ENCODE measurements around the gene RCN1. TPM values are rescaled to one million over a fixed set of nuclear protein-coding genes. Genes with fewer than 3 reads are reported as not detected.

RCN1 gene
- total RNA-seq, 1 donor from 2014 or later = 545 TPM

DNA sequence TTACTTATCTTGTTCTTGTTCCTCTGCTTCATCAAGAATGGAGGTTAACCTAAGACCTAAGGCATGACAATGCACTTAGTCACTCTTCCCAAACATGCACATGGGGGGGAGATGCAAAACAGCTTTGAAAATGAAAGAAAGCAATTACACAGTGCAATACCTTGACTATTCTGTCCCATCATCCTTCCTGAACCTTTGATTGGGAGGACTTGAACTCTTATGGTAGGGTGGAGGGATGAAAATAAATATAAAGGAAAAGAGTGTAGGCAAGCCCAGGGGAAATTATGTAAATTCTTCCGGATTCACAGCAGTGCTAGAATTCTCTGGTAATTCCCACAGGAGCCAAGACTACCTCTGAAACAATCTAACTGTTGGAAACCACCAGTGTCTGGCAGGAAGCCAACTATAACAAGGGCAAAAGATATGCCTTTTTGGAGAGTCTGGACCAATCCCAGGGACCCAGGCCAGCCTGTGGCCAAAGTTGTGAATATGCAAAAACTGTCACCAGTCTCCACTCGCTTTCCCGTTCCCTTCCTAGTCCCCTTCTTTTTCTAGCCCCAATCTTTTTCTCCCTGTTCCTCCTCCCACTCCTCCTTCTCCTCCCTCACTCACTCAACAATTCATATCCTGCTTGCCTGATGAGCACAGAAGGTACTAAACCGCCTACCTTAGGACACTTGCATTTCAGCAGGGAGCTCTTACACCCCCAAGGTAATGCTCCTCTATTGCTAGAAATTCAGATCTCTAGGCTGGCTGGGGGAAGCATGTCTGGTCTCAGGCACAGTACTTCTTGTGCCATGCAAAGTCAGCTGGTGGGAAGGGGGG lies 2.5 kb upstream of the RCN1 start:
- peaks cover 2% of the 10 kb centered on the region for H3K9me3 Mint-ChIP-seq (ENCODE audit: unreplicated experiment)
- H3K27ac Mint-ChIP-seq (ENCODE audit: unreplicated experiment) = peak overlapping the region; percentile 91
- H3K4me3 Mint-ChIP-seq (ENCODE audit: unreplicated experiment) = peak overlapping the region; percentile 55
- Histone ChIP-seq H3K27ac (ENCODE audit: low read depth, low read length) (peak overlapping the region; percentile 74), H3K27me3 (ENCODE audit: insufficient read depth, low read length) (peaks cover 7% of the 10 kb centered on the region), H4K20me1 (ENCODE audit: insufficient read depth, low read length) (peaks cover 12% of the 10 kb centered on the region), H3K4me3 (ENCODE audit: insufficient read depth, low read depth, low read length) (peak overlapping the region; percentile 38), H3K9me3 (ENCODE audit: insufficient read depth, low read depth, low read length) (no peaks in the 10 kb centered on the region), H3K79me2 (ENCODE audit: insufficient read depth, low read length) (peaks cover 21% of the 10 kb centered on the region), H3K4me2 (ENCODE audit: low read length) (peak overlapping the region; percentile 82), H3K9ac (ENCODE audit: low read length) (peak overlapping the region; percentile 64), H3K4me1 (ENCODE audit: insufficient read depth, low read length) (peaks cover 39% of the 10 kb centered on the region), H3K36me3 (ENCODE audit: insufficient read depth, low read length) (no peaks in the 10 kb centered on the region), H2AFZ (ENCODE audit: low read depth, low read length) (no peak overlapping the region)
- FAIRE-seq (peak; percentile 97), DNase-seq (ENCODE audit: low read depth) (peak; percentile 94)
- TF ChIP-seq, protein P1, sequence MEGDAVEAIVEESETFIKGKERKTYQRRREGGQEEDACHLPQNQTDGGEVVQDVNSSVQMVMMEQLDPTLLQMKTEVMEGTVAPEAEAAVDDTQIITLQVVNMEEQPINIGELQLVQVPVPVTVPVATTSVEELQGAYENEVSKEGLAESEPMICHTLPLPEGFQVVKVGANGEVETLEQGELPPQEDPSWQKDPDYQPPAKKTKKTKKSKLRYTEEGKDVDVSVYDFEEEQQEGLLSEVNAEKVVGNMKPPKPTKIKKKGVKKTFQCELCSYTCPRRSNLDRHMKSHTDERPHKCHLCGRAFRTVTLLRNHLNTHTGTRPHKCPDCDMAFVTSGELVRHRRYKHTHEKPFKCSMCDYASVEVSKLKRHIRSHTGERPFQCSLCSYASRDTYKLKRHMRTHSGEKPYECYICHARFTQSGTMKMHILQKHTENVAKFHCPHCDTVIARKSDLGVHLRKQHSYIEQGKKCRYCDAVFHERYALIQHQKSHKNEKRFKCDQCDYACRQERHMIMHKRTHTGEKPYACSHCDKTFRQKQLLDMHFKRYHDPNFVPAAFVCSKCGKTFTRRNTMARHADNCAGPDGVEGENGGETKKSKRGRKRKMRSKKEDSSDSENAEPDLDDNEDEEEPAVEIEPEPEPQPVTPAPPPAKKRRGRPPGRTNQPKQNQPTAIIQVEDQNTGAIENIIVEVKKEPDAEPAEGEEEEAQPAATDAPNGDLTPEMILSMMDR (IDR thresholded peaks at IDR 0.05; ENCODE audit: insufficient read depth, low read depth, low read length) = no peak
- no peak for TF ChIP-seq EZH2 (IDR thresholded peaks at IDR 0.05; ENCODE audit: insufficient read depth, low read length)
- peaks cover 26% of the 10 kb centered on the region for H3K4me1 Mint-ChIP-seq (ENCODE audit: low read depth, unreplicated experiment)
- peaks cover under 1% of the 10 kb centered on the region for H3K36me3 Mint-ChIP-seq (ENCODE audit: low read depth, unreplicated experiment)
- no peaks in the 10 kb centered on the region for H3K27me3 Mint-ChIP-seq (ENCODE audit: low read depth, unreplicated experiment)

DNA sequence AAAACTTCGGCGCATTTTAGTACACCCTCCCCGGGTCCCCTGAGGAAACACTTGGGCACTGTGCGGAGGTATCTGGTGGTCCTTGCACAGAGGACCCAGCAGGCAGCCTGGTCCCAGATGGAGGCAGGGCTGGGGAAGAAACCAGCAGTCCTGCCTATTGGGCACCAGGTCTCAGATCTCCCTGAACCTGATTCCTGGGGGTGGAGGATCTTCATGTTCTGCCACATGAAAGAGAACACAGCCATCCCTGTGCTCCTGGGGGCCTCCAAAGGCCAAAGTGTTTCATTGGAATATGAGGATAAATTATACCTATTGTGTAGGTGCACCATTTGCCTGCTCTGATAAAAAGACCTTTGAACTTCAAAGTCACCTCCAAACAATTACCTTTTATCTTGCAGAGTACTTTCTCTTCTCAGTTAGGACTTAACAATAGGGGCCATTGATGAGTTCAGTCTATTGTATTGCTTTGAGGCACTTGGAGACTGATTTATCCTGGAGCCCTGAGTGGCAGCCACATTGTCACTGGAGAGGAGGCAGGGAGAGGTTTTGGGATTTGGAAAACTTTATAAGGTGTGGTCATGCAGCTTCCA lies 1.8 kb downstream of the RCN1 start:
- TF ChIP-seq EZH2 (IDR thresholded peaks at IDR 0.05; ENCODE audit: insufficient read depth, low read length) = no peak
- TF ChIP-seq, protein P1 (IDR thresholded peaks at IDR 0.05; ENCODE audit: insufficient read depth, low read depth, low read length) = no peak
- Histone ChIP-seq H3K4me2 (ENCODE audit: low read length) (peak overlapping the region; percentile 93), H2AFZ (ENCODE audit: low read depth, low read length) (no peak overlapping the region), H3K27me3 (ENCODE audit: insufficient read depth, low read length) (no peaks in the 10 kb centered on the region), H3K36me3 (ENCODE audit: insufficient read depth, low read length) (peaks cover 5% of the 10 kb centered on the region), H3K4me1 (ENCODE audit: insufficient read depth, low read length) (peaks cover 35% of the 10 kb centered on the region), H4K20me1 (ENCODE audit: insufficient read depth, low read length) (peaks cover 55% of the 10 kb centered on the region), H3K79me2 (ENCODE audit: insufficient read depth, low read length) (peaks cover 63% of the 10 kb centered on the region), H3K27ac (ENCODE audit: low read depth, low read length) (no peak overlapping the region), H3K9ac (ENCODE audit: low read length) (peak overlapping the region; percentile 96), H3K9me3 (ENCODE audit: insufficient read depth, low read depth, low read length) (no peaks in the 10 kb centered on the region), H3K4me3 (ENCODE audit: insufficient read depth, low read depth, low read length) (peak overlapping the region; percentile 89)
- Mint-ChIP-seq H3K27me3 (ENCODE audit: low read depth, unreplicated experiment) (no peaks in the 10 kb centered on the region), H3K36me3 (ENCODE audit: low read depth, unreplicated experiment) (peaks cover 16% of the 10 kb centered on the region), H3K27ac (ENCODE audit: unreplicated experiment) (peak overlapping the region; percentile 54), H3K4me1 (ENCODE audit: low read depth, unreplicated experiment) (peaks cover 39% of the 10 kb centered on the region), H3K9me3 (ENCODE audit: unreplicated experiment) (no peaks in the 10 kb centered on the region), H3K4me3 (ENCODE audit: unreplicated experiment) (peak overlapping the region; percentile 96)
- DNase-seq (ENCODE audit: low read depth) (no peak), FAIRE-seq (no peak)

Measured in astrocyte (in vitro differentiated cells and primary cell).